Spleen (tissue), 7 donors: ENCODE results near the gene NBEA.

Source experiments
- POLR2A ChIP-seq, 3 donors: fragments of 450-650 bp; IDR thresholded peaks; one replicate each; pipeline ENCODE4 v1.5.1; 2017; ENCODE audit warnings: antibody characterized with exemption in 3 of 3, mild to moderate bottlenecking in 1 of 3
- POLR2AphosphoS5 ChIP-seq, 3 donors: sonication (generic); formaldehyde crosslinking; IDR thresholded peaks; one replicate each; pipeline ENCODE4 v1.5.1; 2017; ENCODE audit warnings: antibody characterized with exemption in 3 of 3
- TF ChIP-seq, protein P1 (sequence below), 11 experiments: fragments of 200-600 bp in 7 of 11; fragments of 450-650 bp in 4 of 11; sonication (generic) in 4 of 11; IDR thresholded peaks in 8 of 11; conservative IDR thresholded peaks in 3 of 11; 1 replicate in 7 of 11; 2 replicates in 4 of 11; pipeline versions ENCODE4 v1.4.0 to v1.8.0; 2016 to 2021; ENCODE audit warnings: antibody characterized with exemption in 11 of 11, inconsistent platforms in 4 of 11, mild to moderate bottlenecking in 1 of 11
- donor health status: DM: no; HTN: no; CAD: no; lungs with moderate emphysema.
- donor health status: DM: no; HTN: no; CAD: no.
- donor health status: DM: no; HTN: no; CAD: no.

DNA sequence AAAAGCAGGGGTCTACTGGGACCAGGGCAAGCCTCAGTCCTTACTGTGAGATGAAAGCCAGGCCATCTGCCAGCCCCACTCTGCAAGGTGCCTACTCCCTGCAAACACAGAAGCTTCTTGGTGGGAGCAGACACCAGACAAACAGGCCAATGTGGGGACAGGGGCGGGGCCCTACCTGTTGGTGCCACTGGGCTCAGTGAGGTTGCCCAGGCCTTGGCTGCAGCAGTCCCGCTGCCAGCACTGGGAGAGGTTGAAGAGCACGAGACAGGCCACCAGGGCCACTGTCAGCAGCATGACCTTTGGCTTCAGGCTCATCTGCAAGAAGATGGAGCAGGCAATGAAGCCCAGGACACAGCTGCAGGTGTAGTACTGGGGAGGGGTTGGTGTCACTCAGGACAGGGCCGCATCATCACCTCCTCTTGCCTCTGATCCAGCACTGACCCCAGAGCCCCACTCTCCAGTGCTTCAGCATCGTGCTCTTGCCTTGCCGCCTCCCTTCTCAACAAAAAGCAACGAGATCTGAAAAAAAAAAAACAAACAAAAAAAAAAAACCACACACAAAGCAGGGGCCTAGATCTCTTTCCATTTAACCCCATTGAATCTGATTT, 72.6 kb downstream of the NBEA start:
- TF ChIP-seq POLR2A (IDR thresholded peaks at IDR 0.05) (no peak), POLR2AphosphoS5 (IDR thresholded peaks at IDR 0.05) (no peak)
- TF ChIP-seq, protein P1, sequence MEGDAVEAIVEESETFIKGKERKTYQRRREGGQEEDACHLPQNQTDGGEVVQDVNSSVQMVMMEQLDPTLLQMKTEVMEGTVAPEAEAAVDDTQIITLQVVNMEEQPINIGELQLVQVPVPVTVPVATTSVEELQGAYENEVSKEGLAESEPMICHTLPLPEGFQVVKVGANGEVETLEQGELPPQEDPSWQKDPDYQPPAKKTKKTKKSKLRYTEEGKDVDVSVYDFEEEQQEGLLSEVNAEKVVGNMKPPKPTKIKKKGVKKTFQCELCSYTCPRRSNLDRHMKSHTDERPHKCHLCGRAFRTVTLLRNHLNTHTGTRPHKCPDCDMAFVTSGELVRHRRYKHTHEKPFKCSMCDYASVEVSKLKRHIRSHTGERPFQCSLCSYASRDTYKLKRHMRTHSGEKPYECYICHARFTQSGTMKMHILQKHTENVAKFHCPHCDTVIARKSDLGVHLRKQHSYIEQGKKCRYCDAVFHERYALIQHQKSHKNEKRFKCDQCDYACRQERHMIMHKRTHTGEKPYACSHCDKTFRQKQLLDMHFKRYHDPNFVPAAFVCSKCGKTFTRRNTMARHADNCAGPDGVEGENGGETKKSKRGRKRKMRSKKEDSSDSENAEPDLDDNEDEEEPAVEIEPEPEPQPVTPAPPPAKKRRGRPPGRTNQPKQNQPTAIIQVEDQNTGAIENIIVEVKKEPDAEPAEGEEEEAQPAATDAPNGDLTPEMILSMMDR (IDR thresholded peaks at IDR 0.05 in 8 of 11, conservative IDR thresholded peaks at IDR 0.05 in 3 of 11): no peak
